ENCODE data around the gene CERS6.

DNA sequence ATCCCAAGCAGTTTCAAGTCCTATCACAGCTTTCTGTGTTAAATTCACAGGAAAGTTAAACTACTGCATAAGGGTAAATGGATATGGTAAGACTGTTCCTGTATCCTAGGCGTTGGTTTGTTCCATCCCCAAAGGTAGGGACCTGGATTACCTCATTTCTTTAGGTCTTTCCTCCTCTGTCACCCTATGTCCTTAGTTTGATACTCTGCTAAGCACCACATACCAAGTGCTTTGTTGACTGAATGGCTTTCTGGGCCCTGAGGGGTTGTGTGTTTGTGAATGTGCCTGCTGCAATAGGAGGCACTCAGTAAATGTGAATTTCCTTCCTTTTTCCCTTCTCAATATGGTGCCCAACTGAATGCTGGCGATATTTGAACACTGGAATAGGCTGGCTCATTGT is 354.2 kb downstream of the CERS6 start:
- TF ChIP-seq, protein P1, sequence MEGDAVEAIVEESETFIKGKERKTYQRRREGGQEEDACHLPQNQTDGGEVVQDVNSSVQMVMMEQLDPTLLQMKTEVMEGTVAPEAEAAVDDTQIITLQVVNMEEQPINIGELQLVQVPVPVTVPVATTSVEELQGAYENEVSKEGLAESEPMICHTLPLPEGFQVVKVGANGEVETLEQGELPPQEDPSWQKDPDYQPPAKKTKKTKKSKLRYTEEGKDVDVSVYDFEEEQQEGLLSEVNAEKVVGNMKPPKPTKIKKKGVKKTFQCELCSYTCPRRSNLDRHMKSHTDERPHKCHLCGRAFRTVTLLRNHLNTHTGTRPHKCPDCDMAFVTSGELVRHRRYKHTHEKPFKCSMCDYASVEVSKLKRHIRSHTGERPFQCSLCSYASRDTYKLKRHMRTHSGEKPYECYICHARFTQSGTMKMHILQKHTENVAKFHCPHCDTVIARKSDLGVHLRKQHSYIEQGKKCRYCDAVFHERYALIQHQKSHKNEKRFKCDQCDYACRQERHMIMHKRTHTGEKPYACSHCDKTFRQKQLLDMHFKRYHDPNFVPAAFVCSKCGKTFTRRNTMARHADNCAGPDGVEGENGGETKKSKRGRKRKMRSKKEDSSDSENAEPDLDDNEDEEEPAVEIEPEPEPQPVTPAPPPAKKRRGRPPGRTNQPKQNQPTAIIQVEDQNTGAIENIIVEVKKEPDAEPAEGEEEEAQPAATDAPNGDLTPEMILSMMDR (IDR thresholded peaks at IDR 0.05): no peak
- TF ChIP-seq POLR2A (IDR thresholded peaks at IDR 0.05): no peak

All from body of pancreas (tissue), 4 donors.